Activated CD4-positive, alpha-beta T cell treated with anti-CD3 and anti-CD28 coated beads, Interleukin-2, Interleukin-6, amounts not matched to agents 100 ng/mL and 50 ng/mL, durations not matched to agents 16 hours and 8 hours (primary cell): Measurements from ENCODE around the gene TNRC6B.

Source experiments
- DNase-seq: peaks from one replicate; pipeline ENCODE4 v3.0.0-alpha.2; 2020

The TNRC6B gene

GRCh38 chr22:40328546-40329456, 151.1 kb downstream of the TNRC6B start:
- DNase-seq: no peak

DNA sequence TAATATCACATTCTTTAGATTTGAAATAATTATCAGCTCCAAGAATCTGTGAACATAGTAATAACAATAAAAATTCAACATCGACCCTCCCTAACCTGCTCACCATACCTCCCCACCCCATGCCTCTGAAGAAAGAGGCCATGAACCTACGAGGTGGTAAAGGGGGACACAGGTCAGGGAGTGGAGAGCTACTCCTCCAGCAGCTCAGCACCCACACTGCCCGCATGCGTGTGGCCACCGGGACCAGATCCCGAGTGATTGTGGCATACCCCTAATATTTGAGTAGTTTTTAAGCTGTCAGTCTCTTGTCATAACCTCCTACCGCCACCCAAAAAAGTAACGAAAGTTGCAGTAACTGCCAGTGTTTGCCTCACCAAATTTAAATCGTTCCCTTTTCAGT, 151.7 kb downstream of the TNRC6B start:
- DNase-seq: no peak

DNA sequence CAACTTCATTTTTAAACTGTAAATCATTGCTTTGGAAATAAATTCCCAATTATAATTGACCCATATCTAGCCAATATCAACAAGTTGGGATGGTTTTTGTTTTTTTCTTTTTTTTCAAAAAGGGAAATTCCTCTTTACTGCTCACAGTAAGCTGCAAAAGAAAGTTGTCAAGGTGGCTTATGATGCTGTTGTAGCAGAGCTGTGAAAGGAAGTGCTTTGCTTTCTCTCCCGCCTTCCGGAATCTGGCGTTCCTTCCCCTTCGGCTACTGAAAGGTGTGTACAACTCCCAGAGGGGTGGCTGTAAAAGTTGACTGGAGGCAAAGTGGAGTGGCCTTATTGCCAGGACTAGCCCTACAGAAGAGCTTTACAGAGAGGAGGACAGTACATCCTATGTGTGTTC, 152.4 kb downstream of the TNRC6B start:
- DNase-seq: no peak

DNA sequence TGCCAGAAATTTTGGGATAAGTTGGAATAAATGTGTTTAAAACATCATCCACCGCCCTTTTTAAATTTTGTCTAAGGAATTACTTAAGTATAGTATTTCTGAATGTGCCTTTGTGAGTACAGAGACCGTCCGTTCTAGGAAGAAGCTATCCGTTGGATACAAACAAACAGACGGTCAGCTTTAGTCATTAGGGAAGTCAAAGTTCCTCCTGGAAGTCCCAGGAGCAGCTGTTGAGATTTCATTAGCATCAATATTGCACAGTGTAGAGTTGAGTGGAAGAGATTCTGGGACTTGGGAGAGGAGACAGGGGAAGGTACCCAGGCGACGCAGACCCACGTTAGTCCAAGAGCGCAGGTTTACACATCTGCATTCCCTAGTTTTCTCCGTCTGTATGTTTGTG, 152.9 kb downstream of the TNRC6B start:
- DNase-seq: no peak

- DNase-seq: no peak
Observed at GRCh38 chr22:40331706-40332105, 154.0 kb downstream of the TNRC6B start.

GRCh38 chr22:40332319-40332781, 154.6 kb downstream of the TNRC6B start:
- peak; percentile 41 for DNase-seq

- DNase-seq: peak; percentile 34
Observed at GRCh38 chr22:40334060-40334459, 156.3 kb downstream of the TNRC6B start.

GRCh38 chr22:40334899-40335298, 157.2 kb downstream of the TNRC6B start:
- DNase-seq: peak; percentile 39

GRCh38 chr22:40335358-40335757, 157.6 kb downstream of the TNRC6B start:
- peak; percentile 21 for DNase-seq

- DNase-seq: no peak
Observed at GRCh38 chr22:40340044-40340443, 162.3 kb downstream of the TNRC6B start.

- DNase-seq: no peak
Observed at GRCh38 chr22:40341604-40342003, 163.9 kb downstream of the TNRC6B start.

DNA sequence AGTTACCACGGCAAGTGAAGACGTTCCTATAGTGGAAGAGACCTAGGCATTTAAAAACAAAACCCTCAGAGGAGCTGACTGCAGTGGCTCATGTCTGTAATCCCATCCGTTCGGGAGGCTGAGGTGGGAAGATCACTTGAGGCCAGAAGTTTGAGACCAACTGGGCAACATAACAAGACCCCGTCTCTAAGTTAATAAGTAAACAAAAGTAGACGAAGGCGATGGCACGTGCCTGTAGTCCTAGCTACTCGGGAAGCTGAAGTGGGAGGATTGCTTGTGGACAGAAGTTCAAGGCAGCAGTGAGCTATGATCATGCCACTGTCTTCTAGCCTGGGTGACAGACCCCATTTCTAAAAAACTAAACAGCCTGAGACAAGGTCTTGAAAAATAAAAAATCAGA, 164.8 kb downstream of the TNRC6B start:
- no peak for DNase-seq

GRCh38 chr22:40345271-40345670, 167.5 kb downstream of the TNRC6B start:
- peak; percentile 46 for DNase-seq

DNA sequence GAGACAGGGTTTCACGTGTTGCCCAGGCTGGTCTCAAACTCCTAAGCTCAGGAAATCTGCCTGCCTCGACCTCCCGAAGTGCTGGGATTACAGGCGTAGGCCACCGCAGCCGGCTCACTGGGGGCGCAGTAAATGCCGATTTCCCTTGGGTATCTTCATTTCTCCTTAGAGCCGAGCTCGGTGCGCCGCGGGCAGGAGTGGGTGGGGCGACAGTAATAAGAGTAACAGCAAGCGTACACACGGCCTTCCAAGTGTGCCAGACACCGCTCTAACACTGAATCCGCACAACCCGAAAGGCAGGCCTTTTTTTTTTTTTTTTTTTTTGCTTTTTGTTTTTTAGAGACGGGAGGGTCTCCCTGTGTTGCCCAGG, 168.1 kb downstream of the TNRC6B start:
- peak; percentile 63 for DNase-seq

DNA sequence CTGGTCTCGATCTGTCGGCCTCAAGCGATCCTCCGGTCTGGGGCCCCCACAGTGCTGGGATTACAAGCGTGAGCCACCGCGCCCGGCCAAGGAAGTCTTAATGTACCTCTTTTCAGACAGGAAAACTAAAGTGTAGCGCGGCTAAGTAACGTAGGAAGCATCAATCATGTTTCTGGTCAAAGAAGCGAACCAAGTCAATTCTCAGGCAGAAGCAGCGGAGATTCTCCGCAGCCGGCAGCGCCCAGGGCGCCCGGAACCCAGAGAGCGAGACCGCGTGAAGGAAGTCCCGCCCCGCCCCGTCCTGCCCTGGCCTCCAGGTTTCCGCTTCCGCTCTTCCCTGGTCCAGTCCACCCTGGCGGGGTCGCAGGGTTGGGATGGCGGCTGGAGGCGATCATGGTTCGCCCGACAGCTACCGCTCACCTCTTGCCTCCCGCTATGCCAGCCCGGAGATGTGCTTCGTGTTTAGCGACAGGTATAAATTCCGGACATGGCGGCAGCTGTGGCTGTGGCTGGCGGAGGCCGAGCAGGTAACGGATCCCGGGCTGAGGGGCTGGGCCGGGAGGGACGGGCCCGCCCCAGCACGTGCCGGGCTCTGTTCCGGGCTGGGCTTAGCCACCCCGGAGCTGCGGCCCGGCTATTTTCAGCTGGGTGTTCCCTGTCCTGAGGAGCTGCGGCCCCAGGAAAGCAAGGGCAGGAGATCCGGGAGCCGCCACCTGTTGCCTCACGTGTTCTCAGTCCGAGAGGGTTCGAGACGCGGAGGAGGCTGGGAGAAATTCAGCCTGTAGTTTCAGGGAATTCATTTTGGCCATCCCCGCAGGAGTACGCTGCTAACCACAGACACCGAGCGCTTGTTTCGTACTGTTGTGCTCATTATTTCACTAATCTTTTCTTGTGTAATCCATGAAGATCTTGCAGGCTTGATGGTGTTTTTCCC, 168.7 kb downstream of the TNRC6B start, which contains the start of gene ADSL:
Gene ADSL, plus strand, starts transcription at position 316 of the 934 bp plus-strand sequence. Its CDS starts 59 bp downstream, at position 375.
- peak; percentile 93 for DNase-seq

DNA sequence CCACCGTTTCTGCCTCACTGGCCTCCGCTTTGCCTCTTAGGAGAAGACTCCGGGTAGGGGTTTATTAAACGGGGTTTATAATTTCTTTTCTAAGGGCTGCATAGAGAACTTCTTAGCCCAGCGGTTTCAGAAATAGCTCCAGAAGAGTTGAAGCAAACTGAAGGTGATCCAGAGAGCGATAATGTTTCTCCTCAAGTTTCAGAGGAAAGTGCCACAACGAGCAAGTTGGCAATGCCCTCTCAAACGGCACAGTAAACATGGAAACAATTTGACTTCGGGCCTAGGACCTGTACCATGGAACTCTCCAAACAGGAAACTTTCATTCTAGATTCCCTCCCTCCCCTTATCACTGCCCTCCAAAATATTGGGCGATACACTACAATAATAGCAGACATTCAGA, 169.6 kb downstream of the TNRC6B start:
- no peak for DNase-seq

- DNase-seq: peak; percentile 78
Observed at GRCh38 chr22:40348025-40348658, 170.4 kb downstream of the TNRC6B start.

GRCh38 chr22:40352763-40353162, 175.0 kb downstream of the TNRC6B start:
- DNase-seq: no peak

DNA sequence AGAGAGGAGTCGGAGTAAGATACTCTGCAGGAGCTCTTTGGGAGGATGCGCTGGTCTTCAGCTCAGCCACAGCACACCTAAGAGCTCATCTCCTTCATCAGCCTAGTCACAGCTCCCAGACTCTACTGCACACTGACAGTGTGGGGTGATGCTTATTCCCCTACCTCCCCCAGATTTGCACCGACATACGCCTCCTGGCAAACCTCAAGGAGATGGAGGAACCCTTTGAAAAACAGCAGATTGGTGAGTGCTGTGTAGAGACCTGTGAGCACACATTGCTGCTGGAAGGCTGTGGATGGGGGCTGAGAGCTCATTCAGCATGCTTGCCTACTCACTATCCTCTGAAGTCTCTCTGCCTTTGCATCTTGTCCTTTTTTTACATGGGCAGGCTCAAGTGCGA, 183.4 kb downstream of the TNRC6B start:
- DNase-seq: no peak

DNA sequence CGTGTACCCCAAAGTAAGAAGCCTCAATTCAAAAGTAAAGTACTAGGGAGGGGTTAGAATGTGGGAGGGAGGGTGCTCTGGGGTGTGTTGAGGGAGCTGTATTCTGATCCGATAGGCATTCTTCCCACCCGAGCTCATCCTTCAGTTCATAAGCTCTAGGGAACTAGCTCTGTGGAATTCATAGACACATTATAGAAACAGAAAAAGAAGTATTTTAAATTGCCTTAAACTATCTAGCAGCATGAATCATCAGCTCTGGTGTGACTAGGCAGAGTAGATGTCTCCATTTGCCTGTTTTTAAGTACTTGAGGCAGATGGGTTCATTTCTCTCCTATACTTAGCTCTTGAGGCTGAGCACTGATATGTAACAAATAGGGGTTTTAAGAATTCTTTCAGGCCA, 185.3 kb downstream of the TNRC6B start:
- no peak for DNase-seq

DNA sequence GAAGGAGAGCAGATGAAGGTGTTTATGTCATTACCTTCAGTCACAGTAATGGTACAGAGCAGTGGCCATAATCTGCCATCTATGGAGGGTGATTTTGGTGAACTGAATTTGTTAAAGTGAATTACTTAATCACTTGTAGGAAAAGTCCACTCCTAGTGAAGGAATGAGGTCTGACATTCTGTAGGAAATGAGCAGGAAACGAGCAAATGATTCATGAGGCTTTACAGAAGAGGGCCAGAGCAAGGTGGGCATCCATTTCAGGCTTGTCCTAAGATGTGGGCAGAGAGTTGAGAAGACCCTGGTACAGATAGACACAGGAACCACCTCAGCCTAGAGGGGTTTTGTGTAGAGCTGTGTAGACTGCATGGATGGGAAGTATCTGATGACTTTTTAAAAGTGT, 186.7 kb downstream of the TNRC6B start:
- no peak for DNase-seq

- no peak for DNase-seq
Observed at GRCh38 chr22:40366068-40366467, 188.3 kb downstream of the TNRC6B start.

GRCh38 chr22:40367342-40367741, 189.6 kb downstream of the TNRC6B start:
- DNase-seq: no peak
